GM12878 (cell line): ENCODE data around the gene FCER1G. TPM values are rescaled to one million over a fixed set of nuclear protein-coding genes. Genes with fewer than 3 reads are reported as not detected.
A peak's percentile ranks its signal among the peaks of the same experiment; 100 is the strongest.

ENCODE experiments used
- ATAC-seq: fragments of 200-7000 bp; cut with Tn5 transposase; 3 replicates; pipeline ENCODE4 v1.9.1; 2020; ENCODE audit warnings: mild to moderate bottlenecking, moderate library complexity
- BruUV-seq: library from RNA; stranded (reverse); fragments of 400-500 nt; replicated peaks from 2 replicates; lab custom pipeline; 2021; lab: Mats Ljungman, UMichigan
- CTCF ChIA-PET: fragments of 300-600 bp; sonication (Branson Sonifier 250); formaldehyde crosslinking; extraction: SDS; loops from one replicate; lab custom pipeline; 2021; ENCODE audit warnings: inconsistent platforms; lab: Yijun Ruan, JAX
- POLR2A ChIA-PET: fragments of 350-600 bp; formaldehyde crosslinking; extraction: SDS; loops from one replicate; lab custom pipeline; 2021; ENCODE audit warnings: inconsistent platforms; lab: Charles Lee
- RAD21 ChIA-PET: fragments of 300-600 bp; sonication (Branson Sonifier 250); formaldehyde crosslinking; loops from one replicate; lab custom pipeline; 2023; ENCODE audit warnings: antibody characterized with exemption; ENCODE audit not compliant: unreplicated experiment; lab: Charles Lee
- SMC1A ChIA-PET: fragments of 300-600 bp; sonication (Branson Sonifier 250); formaldehyde crosslinking; loops from one replicate; lab custom pipeline; 2023; ENCODE audit not compliant: unreplicated experiment, uncharacterized antibody; lab: Charles Lee
- DNase-seq: peaks from one replicate; pipeline ENCODE4 v3.0.0-alpha.2; 2011; ENCODE audit warnings: low read depth, low spot score
- FAIRE-seq: peaks from 3 replicates; lab custom pipeline; 2011; peaks lifted over from hg19 to GRCh38; lab: Jason Lieb, UNC
- H2AFZ ChIP-seq: 2 replicates; pipeline ENCODE4 v1.6.0; 2011; ENCODE audit warnings: low read depth, low read length, control low read depth; ENCODE audit not compliant: control insufficient read depth
- H3K27ac ChIP-seq: 2 replicates; pipeline ENCODE4 v1.5.1; 2011; ENCODE audit warnings: control low read depth; ENCODE audit not compliant: control insufficient read depth, insufficient read depth
- H3K27me3 ChIP-seq, 2 experiments: replicated peaks in 1 of 2; 2 replicates each; pipeline versions ENCODE4 v1.6.0 to v1.6.1; 2011; ENCODE audit warnings: low read length in 1 of 2; ENCODE audit not compliant: control insufficient read depth in 2 of 2, insufficient read depth in 2 of 2
- H3K36me3 ChIP-seq, 2 experiments: 2 replicates each; pipeline ENCODE4 v1.5.1; 2011; ENCODE audit warnings: low read length in 1 of 2; ENCODE audit not compliant: control insufficient read depth in 2 of 2, insufficient read depth in 2 of 2
- H3K4me1 ChIP-seq: 2 replicates; pipeline ENCODE4 v1.6.1; 2011; ENCODE audit warnings: mild to moderate bottlenecking, low read length, moderate library complexity, mixed read lengths; ENCODE audit not compliant: control insufficient read depth, insufficient read depth
- H3K4me2 ChIP-seq: 2 replicates; pipeline ENCODE4 v1.6.0; 2011; ENCODE audit warnings: control low read depth; ENCODE audit not compliant: control insufficient read depth, insufficient read depth
- H3K4me3 ChIP-seq: fragments of 200-600 bp; sonication (generic); 2 replicates; pipeline ENCODE4 v1.5.1; 2016
- H3K79me2 ChIP-seq: 2 replicates; pipeline ENCODE4 v1.6.0; 2011; ENCODE audit warnings: low read length; ENCODE audit not compliant: control insufficient read depth, insufficient read depth
- H3K9ac ChIP-seq: 2 replicates; pipeline ENCODE4 v1.8.0; 2011; ENCODE audit warnings: low read length, control low read depth, mixed read lengths; ENCODE audit not compliant: control insufficient read depth, insufficient read depth
- H3K9me3 ChIP-seq: replicated peaks from 3 replicates; pipeline ENCODE4 v1.5.1; 2011; ENCODE audit warnings: mild to moderate bottlenecking, low read length; ENCODE audit not compliant: control insufficient read depth, insufficient read depth
- H4K20me1 ChIP-seq: 2 replicates; pipeline ENCODE4 v1.6.0; 2011; ENCODE audit not compliant: control insufficient read depth, insufficient read depth
- BCL11A ChIP-seq: IDR thresholded peaks from 2 replicates; pipeline ENCODE4 v1.6.1; 2011; ENCODE audit warnings: low read depth, low read length
- E4F1 ChIP-seq: fragments of 450-650 bp; IDR thresholded peaks from 2 replicates; pipeline ENCODE4 v1.6.1; 2018; ENCODE audit warnings: borderline replicate concordance, mild to moderate bottlenecking; ENCODE audit not compliant: partially characterized antibody
- FOXK2 ChIP-seq: fragments of 450-650 bp; IDR thresholded peaks from 2 replicates; pipeline ENCODE4 v1.6.1; 2017; ENCODE audit warnings: mild to moderate bottlenecking, moderate library complexity
- HDAC6 ChIP-seq: fragments of 200-600 bp; sonication (generic); IDR thresholded peaks from one replicate; pipeline ENCODE4 v1.8.0; 2017; ENCODE audit warnings: antibody characterized with exemption; ENCODE audit not compliant: unreplicated experiment
- NRF1 ChIP-seq: conservative IDR thresholded peaks from 2 replicates; pipeline ENCODE4 v1.6.1; 2011; ENCODE audit warnings: mild to moderate bottlenecking, low read depth, low read length, improper control_type of control experiment
- RCOR1 ChIP-seq: conservative IDR thresholded peaks from 2 replicates; pipeline ENCODE4 v1.6.1; 2012; ENCODE audit warnings: low read depth, low read length, improper control_type of control experiment
- SMC3 ChIP-seq: IDR thresholded peaks from 2 replicates; pipeline ENCODE4 v1.6.1; 2011; ENCODE audit warnings: low read length, improper control_type of control experiment, borderline replicate concordance
- ZNF207 ChIP-seq: fragments of 450-650 bp; IDR thresholded peaks from 2 replicates; pipeline ENCODE4 v1.6.1; 2014; ENCODE audit warnings: antibody characterized with exemption, mild to moderate bottlenecking, borderline replicate concordance
- ZNF384 ChIP-seq: IDR thresholded peaks from 2 replicates; pipeline ENCODE4 v1.6.1; 2012; ENCODE audit warnings: low read depth, mild to moderate bottlenecking, low read length, improper control_type of control experiment, borderline replicate concordance
- WGBS: methylation state at CpG from one replicate; pipeline ENCODE4 v1.1.6; 2016; ENCODE audit warnings: low lambda C conversion rate; ENCODE audit not compliant: insufficient replicate concordance, insufficient coverage; ENCODE audit errors: missing lambda C conversion rate; 5-methylcytosine and 5-hydroxymethylcytosine counted together
- in situ Hi-C: fragments of 300-500 bp; cut with MboI; formaldehyde crosslinking; loops from 9 replicates; pipeline ENCODE4 v1.14.3; 2018; ENCODE audit warnings: mixed read lengths
- intact Hi-C: fragments of 100-400 bp; cut with micrococcal nuclease; formaldehyde crosslinking; loops from one replicate; pipeline ENCODE4 v1.14.2; 2022; ENCODE audit not compliant: unreplicated experiment
- polyA plus RNA-seq, 11 experiments: library from polyadenylated mRNA; depleted of rRNA in 4 of 11; unstranded in 6 of 11; stranded (reverse) in 5 of 11; fragments of >200 nt; fragmentation: Nextera tagmentation in 4 of 11; fragmentation: Illumina TruSeq in 1 of 11; extraction: Ambion mirVana in 4 of 11; extraction: Trizol in 1 of 11; gene quantifications; 1 replicate in 1 of 11; 2 replicates in 10 of 11; pipeline versions ENCODE4 v1.2.1 to v1.2.3, GENCODE V29; 2011 to 2016; ENCODE audit warnings: inconsistent platforms in 2 of 11, missing spikeins in 2 of 11, low read depth in 1 of 11
- total RNA-seq, 4 experiments: library from RNA; depleted of rRNA in 3 of 4; stranded (reverse); fragments of >200 nt in 3 of 4; fragmentation: Illumina TruSeq in 1 of 4; extraction: Trizol in 1 of 4; gene quantifications; 2 replicates each; pipeline versions ENCODE4 v1.2.1 to v1.2.3, GENCODE V29; 2013 to 2021
- TF ChIP-seq, protein P1 (sequence below): fragments of 450-650 bp; formaldehyde crosslinking; IDR thresholded peaks from 2 replicates; pipeline ENCODE4 v1.4.0; 2020; ENCODE audit warnings: mild to moderate bottlenecking, moderate library complexity
- TF ChIP-seq, protein P2 (sequence below): fragments of 450-650 bp; formaldehyde crosslinking; IDR thresholded peaks from 2 replicates; pipeline ENCODE4 v1.4.0; 2022; ENCODE audit warnings: mild to moderate bottlenecking, moderate library complexity

FCER1G gene
- total and polyA plus RNA-seq, 10 of the 15 experiments (the other 5 are each of a cell fraction or from before 2014, with no cell fraction given) = 0.40 to 1.9 (median 0.89) TPM

GRCh38 chr1:161173711-161174110, 41.4 kb upstream of the FCER1G start (continued):
- no peak for TF ChIP-seq RCOR1
- TF ChIP-seq E4F1 = no peak

- in situ Hi-C loops = no loop called here
- ChIA-PET RAD21 (no interaction called here), POLR2A (interaction anchor here (1.2 kb wide), 1 partner anchor 11 kb away, joined by 3 read pairs; no protein-coding TSS in a partner anchor)
- TF ChIP-seq, protein P1, sequence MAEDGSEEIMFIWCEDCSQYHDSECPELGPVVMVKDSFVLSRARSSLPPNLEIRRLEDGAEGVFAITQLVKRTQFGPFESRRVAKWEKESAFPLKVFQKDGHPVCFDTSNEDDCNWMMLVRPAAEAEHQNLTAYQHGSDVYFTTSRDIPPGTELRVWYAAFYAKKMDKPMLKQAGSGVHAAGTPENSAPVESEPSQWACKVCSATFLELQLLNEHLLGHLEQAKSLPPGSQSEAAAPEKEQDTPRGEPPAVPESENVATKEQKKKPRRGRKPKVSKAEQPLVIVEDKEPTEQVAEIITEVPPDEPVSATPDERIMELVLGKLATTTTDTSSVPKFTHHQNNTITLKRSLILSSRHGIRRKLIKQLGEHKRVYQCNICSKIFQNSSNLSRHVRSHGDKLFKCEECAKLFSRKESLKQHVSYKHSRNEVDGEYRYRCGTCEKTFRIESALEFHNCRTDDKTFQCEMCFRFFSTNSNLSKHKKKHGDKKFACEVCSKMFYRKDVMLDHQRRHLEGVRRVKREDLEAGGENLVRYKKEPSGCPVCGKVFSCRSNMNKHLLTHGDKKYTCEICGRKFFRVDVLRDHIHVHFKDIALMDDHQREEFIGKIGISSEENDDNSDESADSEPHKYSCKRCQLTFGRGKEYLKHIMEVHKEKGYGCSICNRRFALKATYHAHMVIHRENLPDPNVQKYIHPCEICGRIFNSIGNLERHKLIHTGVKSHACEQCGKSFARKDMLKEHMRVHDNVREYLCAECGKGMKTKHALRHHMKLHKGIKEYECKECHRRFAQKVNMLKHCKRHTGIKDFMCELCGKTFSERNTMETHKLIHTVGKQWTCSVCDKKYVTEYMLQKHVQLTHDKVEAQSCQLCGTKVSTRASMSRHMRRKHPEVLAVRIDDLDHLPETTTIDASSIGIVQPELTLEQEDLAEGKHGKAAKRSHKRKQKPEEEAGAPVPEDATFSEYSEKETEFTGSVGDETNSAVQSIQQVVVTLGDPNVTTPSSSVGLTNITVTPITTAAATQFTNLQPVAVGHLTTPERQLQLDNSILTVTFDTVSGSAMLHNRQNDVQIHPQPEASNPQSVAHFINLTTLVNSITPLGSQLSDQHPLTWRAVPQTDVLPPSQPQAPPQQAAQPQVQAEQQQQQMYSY = no peak
- TF ChIP-seq HDAC6 (no peak), BCL11A (no peak), NRF1 (no peak), SMC3 (no peak), FOXK2 (no peak), ZNF207 (no peak), ZNF384 (no peak)
- TF ChIP-seq, protein P2, sequence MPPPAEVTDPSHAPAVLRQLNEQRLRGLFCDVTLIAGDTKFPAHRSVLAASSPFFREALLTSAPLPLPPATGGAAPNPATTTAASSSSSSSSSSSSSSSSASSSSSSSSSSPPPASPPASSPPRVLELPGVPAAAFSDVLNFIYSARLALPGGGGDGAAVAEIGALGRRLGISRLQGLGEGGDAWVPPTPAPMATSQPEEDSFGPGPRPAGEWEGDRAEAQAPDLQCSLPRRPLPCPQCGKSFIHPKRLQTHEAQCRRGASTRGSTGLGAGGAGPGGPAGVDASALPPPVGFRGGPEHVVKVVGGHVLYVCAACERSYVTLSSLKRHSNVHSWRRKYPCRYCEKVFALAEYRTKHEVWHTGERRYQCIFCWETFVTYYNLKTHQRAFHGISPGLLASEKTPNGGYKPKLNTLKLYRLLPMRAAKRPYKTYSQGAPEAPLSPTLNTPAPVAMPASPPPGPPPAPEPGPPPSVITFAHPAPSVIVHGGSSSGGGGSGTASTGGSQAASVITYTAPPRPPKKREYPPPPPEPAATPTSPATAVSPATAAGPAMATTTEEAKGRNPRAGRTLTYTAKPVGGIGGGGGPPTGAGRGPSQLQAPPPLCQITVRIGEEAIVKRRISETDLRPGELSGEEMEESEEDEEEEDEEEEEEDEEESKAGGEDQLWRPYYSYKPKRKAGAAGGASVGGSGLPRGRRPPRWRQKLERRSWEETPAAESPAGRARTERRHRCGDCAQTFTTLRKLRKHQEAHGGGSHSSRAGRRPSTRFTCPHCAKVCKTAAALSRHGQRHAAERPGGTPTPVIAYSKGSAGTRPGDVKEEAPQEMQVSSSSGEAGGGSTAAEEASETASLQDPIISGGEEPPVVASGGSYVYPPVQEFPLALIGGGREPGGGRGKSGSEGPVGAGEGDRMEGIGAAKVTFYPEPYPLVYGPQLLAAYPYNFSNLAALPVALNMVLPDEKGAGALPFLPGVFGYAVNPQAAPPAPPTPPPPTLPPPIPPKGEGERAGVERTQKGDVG (CRISPR knock-in tag) = no peak
Measured at GRCh38 chr1:161174911-161175310, 40.2 kb upstream of the FCER1G start.

More at GRCh38 chr1:161174911-161175310, 40.2 kb upstream of the FCER1G start:
- Histone ChIP-seq H3K9ac (no peak overlapping the region; the same call in 1 of the 2 replicates), H3K27me3 (no peaks in the 10 kb centered on the region), H3K36me3 (peaks cover 17 to 30% of the 10 kb centered on the region in 2 experiments), H3K79me2 (peaks cover 23% of the 10 kb centered on the region), H3K9me3 (no peaks in the 10 kb centered on the region), H3K4me3 (no peak overlapping the region), H3K4me2 (peak overlapping the region; percentile 87), H3K4me1 (peaks cover 19% of the 10 kb centered on the region), H3K27ac (peak overlapping the region; percentile 87; the same call in 1 of the 2 replicates), H2AFZ (no peak overlapping the region), H4K20me1 (no peaks in the 10 kb centered on the region)
- WGBS = 95% methylated on average over 11 of the region's 11 CpGs
- ChIA-PET CTCF (interaction anchor here (3.7 kb wide), 1 partner anchor 9 kb away, joined by 44 read pairs; the partner anchor contains the start of gene PPOX), SMC1A (interaction anchor here (1.1 kb wide), 1 partner anchor 13 kb away, joined by 3 read pairs; no protein-coding TSS in a partner anchor)
- DNase-seq (no peak), FAIRE-seq (no peak), ATAC-seq (no peak)
- intact Hi-C loops = no loop called here
- no TSS peak for BruUV-seq
